HG02588 (cell line): ENCODE measurements around the gene DCP2.

ENCODE experiments used
- ATAC-seq: cut with Tn5 transposase; IDR thresholded peaks from one replicate; pipeline ENCODE4 v1.9.1; 2021; ENCODE audit warnings: mild to moderate bottlenecking, moderate library complexity; ENCODE audit not compliant: unreplicated experiment

The DCP2 gene

DNA sequence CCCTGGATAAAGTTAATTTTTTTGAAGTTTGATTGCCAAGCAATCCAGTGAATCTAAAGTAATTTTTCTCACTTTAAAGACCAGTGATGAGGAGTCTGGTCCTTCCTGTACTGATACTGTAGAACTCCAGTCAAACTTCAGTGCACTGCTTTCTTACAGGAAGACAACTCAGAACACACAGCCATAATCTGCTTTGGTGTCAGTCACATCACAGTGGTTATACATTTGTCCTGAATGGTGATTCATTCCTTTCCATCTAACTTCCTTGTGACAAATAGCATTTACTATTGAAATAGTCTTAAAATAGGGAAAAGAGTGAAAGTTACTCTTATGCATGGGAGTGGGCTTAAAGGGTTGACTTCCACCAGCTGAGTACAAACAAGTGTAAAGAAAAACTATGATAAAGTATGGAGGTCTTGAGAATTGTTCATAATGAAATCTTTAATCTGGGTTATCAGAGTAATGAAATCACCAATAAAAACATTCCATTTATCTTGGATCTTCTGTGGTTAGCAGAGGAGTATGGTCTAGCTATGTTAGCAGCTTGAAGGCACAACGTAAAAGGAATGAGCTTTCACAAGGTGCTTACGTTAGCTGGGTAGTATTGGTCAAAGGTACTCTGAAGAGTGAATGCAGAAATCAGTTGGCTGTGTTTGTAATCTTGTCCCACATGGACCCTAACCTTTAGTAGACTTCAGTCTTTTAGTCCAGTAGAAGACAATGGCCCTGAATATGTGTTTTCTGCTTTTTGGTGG lies 41.5 kb downstream of the DCP2 start:
- ATAC-seq, result no peak

GRCh38 chr5:113020461-113021273 lies 44.1 kb downstream of the DCP2 start:
- ATAC-seq, result no peak

- peak; percentile 75 for ATAC-seq
Observed at GRCh38 chr5:113022661-113023060, 46.1 kb downstream of the DCP2 start.

DNA sequence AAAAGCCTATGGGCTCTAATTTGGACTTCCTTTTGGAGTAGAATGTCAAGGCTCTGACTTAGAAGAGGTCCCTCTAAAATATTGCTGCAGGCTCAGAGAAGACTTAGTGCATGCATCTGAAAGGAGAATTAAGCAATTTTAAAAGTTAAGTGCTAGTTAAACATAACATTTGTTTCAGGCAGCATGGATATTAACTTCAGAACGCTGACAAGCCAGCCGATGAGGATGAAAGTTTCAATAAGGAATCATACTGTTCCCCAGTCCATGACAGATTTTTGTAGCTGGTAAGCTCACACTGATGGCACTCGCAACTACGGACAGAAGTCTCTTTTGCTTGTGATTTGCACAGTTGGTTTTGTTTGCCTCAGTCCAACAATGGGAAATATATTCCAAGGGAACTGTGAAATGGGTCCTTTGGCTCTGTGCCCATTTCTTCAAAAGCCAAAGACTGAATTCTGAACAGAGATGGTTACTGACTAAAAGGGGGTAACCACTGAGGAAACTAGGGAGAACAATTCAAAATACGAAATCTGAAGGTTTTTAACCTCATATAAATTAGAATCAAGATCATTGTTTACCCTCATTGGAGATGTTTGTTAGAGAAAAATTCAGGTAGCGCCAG lies 47.6 kb downstream of the DCP2 start:
- no peak for ATAC-seq

DNA sequence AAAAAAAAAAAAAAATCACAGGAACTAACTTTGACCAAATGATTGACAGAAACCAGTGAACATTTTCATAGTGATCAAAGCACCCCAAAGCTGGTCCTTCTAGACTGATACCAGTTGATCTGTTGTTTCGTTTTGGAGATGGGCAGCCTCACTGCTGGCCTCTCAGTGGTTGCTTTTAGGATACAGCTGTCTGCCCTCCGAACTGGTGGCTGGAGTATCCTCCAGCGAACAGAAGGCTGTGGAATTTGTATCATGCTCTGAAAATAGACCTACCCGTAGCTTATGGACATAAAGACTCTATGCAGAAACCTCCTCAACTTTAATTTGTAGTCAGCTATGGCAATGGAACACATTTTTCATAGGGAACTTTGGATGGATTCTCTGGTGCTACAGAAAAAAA lies 49.0 kb downstream of the DCP2 start:
- no peak for ATAC-seq

DNA sequence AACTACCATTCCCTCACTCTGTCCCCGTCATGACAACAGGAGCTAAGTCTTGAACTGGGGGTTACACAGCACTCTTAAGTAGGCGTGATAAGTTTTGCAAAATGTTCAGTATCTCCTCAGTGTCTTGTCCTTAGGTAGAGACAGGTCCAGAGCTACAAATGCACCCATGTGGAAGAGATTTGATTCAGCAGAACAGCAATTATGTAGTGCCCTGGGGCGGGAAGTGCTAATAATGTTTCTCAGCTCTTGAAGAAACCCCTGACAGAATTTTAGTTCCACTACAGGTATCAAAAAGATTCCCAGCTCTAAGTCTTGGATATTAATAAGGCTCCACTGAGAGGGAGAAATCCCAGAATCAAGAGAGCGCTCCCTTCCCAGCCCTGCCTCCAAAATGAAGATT lies 49.6 kb downstream of the DCP2 start:
- ATAC-seq, result no peak

- ATAC-seq, result no peak
Observed at GRCh38 chr5:113027015-113027414, 50.4 kb downstream of the DCP2 start.

- no peak for ATAC-seq
Observed at GRCh38 chr5:113027431-113027830, 50.8 kb downstream of the DCP2 start.

- ATAC-seq, result no peak
Observed at GRCh38 chr5:113029614-113030013, 53.0 kb downstream of the DCP2 start.

- no peak for ATAC-seq
Observed at GRCh38 chr5:113031104-113031503, 54.5 kb downstream of the DCP2 start.

DNA sequence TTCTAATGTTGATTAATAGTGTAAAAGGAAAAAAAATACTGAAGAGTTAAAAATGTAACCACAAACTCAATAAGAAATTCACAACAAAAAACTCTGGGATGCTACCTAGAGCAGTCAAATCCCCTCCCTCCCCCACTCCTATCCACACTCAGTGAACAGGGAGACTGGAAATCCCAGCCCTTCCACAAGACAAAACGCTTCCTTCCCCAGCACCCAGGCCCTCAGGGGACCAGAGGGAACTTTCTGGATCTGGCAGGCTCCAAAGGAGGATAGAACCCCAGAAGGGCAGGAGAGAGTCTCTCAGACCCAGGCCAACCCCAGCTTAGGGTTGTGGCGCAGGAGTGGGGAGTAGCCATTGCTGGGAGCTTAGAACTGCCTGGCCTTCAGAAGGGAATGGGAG lies 55.0 kb downstream of the DCP2 start:
- ATAC-seq, result no peak

DNA sequence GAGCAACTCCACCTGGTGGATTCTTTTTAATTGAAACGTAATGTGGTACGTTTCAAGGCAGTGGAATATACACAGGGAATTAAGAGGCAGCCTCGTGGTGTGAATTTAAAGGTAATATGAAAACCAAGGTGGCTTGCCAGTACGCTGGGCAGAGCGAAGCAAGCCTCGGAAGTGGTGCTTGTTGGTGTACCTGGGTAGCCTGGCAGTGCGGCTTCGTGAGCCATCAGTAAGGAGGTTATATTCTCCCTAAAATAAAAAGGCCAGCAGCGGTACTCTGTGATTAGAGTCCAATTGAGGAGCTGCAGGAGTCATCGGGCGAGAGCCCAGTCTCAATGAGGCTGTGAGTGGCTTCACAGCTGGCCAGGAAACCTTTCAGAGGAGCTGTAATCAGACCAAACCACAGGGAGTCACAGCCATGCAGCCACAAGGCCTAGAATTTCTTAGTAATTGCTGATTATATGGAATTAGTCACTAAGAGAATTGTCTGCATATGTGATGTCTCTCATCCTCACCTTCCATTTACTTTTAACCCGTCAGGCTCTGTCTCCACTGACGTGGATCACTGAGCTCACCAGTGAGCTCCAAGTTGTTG lies 57.7 kb downstream of the DCP2 start:
- ATAC-seq, result no peak

- no peak for ATAC-seq
Observed at GRCh38 chr5:113035096-113035495, 58.5 kb downstream of the DCP2 start.

- no peak for ATAC-seq
Observed at GRCh38 chr5:113036321-113036720, 59.7 kb downstream of the DCP2 start.

- ATAC-seq, result no peak
Observed at GRCh38 chr5:113036826-113037225, 60.2 kb downstream of the DCP2 start.

GRCh38 chr5:113038136-113038535 lies 61.5 kb downstream of the DCP2 start:
- no peak for ATAC-seq

DNA sequence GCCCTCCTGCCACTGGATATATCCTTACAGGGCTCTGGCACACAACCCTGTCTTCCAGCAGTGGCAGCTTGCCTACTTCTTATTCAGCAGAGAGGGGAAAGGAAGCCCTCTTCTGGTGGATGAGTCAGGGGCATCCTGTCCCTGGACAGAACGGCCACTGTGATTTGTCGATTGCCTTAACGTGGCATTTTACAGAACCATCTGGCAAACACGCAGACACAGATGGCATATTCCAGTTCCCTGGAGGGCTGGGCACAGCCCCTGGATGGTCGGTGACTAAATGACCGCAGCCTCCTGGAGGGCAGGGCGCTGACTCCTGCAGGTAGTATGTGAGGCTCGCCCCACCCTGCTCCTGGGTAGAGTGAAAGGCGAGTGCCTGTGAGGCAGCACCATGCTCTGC lies 62.1 kb downstream of the DCP2 start:
- ATAC-seq, result no peak

DNA sequence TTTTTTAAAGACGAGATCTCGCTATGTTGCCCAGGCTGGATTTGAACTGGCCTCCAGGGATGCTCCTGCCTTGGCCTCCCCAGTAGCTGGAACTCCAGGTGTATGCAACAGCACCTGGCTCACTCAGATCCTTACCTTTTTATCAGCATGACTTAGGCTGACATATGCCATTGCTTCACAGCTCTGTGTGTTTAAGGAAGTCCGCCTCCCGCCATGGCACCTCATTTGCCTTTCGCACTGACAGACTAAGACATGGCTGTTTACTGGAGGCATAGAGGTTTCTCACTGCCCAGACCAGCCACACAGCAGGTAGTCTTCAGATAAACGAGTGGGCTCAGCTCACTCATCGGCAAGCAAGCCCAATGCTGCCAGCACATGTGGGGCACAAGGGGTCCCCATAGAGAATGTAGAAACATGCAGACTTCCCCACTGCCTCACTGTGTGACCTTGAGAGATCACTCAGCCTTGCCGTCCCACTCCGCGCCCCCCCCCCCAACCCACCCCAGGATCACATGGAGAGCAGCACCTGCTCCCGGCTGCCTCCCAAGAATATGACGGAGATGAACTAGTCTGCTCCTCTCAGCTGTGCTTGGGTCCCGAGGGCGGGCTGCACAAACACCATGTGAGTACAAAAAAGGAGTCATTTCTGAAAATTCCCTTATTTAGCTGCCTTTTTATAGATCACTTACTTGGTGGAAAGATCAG lies 62.8 kb downstream of the DCP2 start:
- no peak for ATAC-seq

GRCh38 chr5:113039934-113040285 lies 63.3 kb downstream of the DCP2 start:
- ATAC-seq, result no peak

DNA sequence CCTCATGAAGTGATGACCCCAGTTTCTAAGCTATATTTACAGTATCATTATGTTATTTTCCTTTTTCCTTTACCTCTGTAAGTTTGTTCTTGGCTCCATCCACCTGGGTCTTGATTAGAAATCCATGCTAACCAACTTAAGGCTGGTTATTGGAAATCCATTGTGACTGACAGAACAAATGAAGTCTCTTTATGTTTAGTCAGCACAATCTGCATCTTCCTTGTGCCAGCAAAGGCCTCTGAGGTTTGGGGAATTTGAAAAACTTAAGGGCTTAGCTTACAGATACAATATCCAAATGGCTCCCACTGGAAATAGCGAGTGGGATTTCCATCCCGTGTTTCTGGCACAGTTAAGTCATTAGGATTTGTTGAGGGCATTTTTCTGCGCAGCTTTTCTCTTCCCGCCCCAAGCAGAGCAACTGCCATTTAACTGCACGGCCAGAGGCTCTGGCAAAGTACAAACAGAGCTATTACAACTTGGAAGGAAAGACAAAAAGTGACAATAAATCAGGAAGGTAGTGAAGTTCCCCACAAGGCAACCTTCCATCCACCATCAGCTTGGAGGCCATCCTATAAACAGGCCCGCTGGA lies 64.2 kb downstream of the DCP2 start:
- no peak for ATAC-seq
